ENCODE measurements around the gene TMEM91. TPM values are rescaled to one million over a fixed set of nuclear protein-coding genes. Genes with fewer than 3 reads are reported as not detected.

The TMEM91 gene
- total RNA-seq: 10 to 100 TPM in 3 of 7 donors, 1 to 10 TPM in 4; 6.5 to 22.3 (median 9.9) TPM
- polyA plus RNA-seq: 10 to 100 TPM in 1 of 2 donors, 1 to 10 TPM in 1; 6.2 to 16.1 TPM
- long read RNA-seq, donor 1, transcript TMEM91-210 (3 exons, 1,610 nt): major isoform, 6 of 20 reads
- long read RNA-seq, donor 1, partial matches to known transcripts: 1 of 20 reads
- long read RNA-seq, donor 1, other reads (novel, unspliced or antisense): 5 of 20 reads
- long read RNA-seq, donor 2, partial matches to known transcripts: 0 of 3 reads
- long read RNA-seq, donor 2, other reads (novel, unspliced or antisense): 0 of 3 reads
- long read RNA-seq, donor 3, partial matches to known transcripts: 0 of 7 reads
- long read RNA-seq, donor 3, other reads (novel, unspliced or antisense): 4 of 7 reads

DNA sequence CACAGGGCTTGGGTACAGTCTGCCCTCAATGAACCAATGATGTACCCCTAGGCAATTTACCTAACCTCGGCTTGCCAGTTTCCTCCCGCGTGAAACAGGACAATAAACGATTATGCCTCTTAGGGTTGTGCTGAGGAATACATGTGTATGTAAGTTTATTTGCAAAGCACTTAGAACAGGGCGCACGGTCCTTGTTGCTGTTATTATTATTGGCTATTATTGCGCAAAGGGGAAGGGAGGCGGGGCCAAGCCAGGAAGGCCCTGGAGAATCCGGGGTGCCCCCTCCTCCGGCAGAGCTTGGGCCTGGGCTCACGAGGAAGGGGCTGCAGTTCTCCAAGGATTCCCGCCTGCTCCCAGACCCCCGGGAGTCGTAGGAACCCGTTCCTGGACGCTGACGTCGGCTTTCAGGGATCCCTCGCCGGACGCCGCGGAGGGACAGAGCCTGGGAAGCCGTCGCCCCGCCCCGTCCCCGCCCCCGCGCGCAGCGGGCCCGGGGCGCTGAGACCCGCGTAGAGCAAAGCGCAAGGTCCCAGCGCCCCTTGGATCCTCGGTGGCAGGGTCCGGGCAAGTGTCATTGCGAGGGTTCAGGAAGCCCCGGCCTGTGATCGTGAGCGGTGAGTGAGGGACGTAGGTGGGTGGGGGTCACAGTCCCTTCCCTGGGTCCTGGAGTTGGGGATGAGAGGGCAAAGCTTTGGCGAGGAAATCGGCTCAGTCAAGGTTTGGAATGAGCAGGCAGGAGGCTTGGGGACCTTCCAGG, at the start of gene TMEM91:
TMEM91 (plus strand) TSS at position 293 of the 757 bp plus-strand sequence. CDS start 1,777 bp downstream, outside the sequence.
- Histone ChIP-seq H3K9me3 (no peaks in the 10 kb centered on the region), H3K27me3 (no peaks in the 10 kb centered on the region), H3K4me1 (ENCODE audit: insufficient read depth) (peaks cover 8% of the 10 kb centered on the region), H3K4me3 (peak within 1 kb of the TSS; percentile 52), H3K36me3 (no peaks in the 10 kb centered on the region), H3K27ac (peak within 1 kb of the TSS; percentile 41 to 53)
- WGBS, 3 donors: 1 to 3% (median 3%) methylated on average over 25 to 47 of the region's 47 CpGs
- intact Hi-C loops (cut with DNase I): no loop called here
- TF ChIP-seq CTCF (IDR thresholded peaks at IDR 0.05) (no peak), EP300 (IDR thresholded peaks at IDR 0.05) (no peak), POLR2A (IDR thresholded peaks at IDR 0.05) (no peak)
- DNase-seq: peak; percentile 39 to 70 (median 56)

DNA sequence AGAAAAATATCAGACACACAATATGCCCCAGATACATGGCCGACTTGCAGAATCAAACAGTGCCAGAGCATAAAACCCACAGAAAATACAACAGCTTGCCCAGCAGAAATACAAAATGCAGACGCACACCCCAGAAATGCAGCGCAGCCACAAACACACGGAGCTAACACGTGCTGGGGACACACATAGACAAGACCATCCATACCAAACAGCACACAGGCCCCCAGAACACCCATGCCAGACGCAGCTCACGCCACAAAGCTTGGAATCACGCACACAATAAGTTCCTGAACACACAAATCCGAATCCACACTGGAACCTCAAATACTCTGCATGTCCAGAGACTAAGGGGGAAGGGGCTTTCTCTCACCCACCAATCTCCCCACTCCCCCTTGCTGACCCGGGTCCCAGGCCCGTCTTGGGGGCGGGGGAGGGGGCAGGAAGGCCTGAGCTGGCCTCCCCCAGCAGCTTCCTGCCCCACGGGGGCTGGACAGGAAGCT, 49.2 kb upstream of the TMEM91 start:
- H3K27ac ChIP-seq: no peak overlapping the region
- 61 to 66% (median 63%) methylated on average over 13 of the region's 13 CpGs for WGBS, 3 donors
- H3K27me3 ChIP-seq: no peaks in the 10 kb centered on the region
- no peaks in the 10 kb centered on the region for H3K9me3 ChIP-seq
- DNase-seq: no peak
- intact Hi-C loops (cut with DNase I): loop anchor here in 1 of 4 donors (10.0 kb wide), 1 partner anchor 108 kb away; the partner anchor contains the start of gene DMAC2
- no peak for TF ChIP-seq CTCF (IDR thresholded peaks at IDR 0.05)
- TF ChIP-seq POLR2A (IDR thresholded peaks at IDR 0.05): no peak
- TF ChIP-seq EP300 (IDR thresholded peaks at IDR 0.05): no peak
- peaks cover 29% of the 10 kb centered on the region for H3K4me1 ChIP-seq (ENCODE audit: insufficient read depth)
- no peak overlapping the region for H3K4me3 ChIP-seq
- no peaks in the 10 kb centered on the region for H3K36me3 ChIP-seq

GRCh38 chr19:41327576-41328156, 48.7 kb upstream of the TMEM91 start:
- no peak overlapping the region for H3K4me3 ChIP-seq
- H3K27me3 ChIP-seq: no peaks in the 10 kb centered on the region
- no peaks in the 10 kb centered on the region for H3K36me3 ChIP-seq
- DNase-seq: peak in 2 of 5 donors; percentile 43 to 47
- intact Hi-C loops (cut with DNase I): loop anchor here in 1 of 4 donors (10.0 kb wide), 1 partner anchor 107 kb away; the partner anchor contains the start of gene DMAC2
- peaks cover 25% of the 10 kb centered on the region for H3K4me1 ChIP-seq (ENCODE audit: insufficient read depth)
- no peaks in the 10 kb centered on the region for H3K9me3 ChIP-seq
- H3K27ac ChIP-seq: no peak overlapping the region
- WGBS, 3 donors: 68 to 72% (median 69%) methylated on average over 27 to 33 of the region's 33 CpGs
- TF ChIP-seq EP300 (IDR thresholded peaks at IDR 0.05) (no peak), POLR2A (IDR thresholded peaks at IDR 0.05) (no peak), CTCF (IDR thresholded peaks at IDR 0.05) (no peak)

Data from ovary (tissue), 10 donors.